T-helper 22 cell (primary cell): Measurements from ENCODE around the gene POMGNT2.

Experiments
- DNase-seq: peaks from one replicate; pipeline ENCODE4 v3.0.0-alpha.2; 2020; ENCODE audit warnings: low read depth

POMGNT2 gene

GRCh38 chr3:43102773-43103480 lies 3.0 kb downstream of the POMGNT2 start:
- no peak for DNase-seq

GRCh38 chr3:43098761-43099160 lies 7.1 kb downstream of the POMGNT2 start:
- no peak for DNase-seq

- DNase-seq: no peak
Observed at GRCh38 chr3:43097400-43098080, 8.3 kb downstream of the POMGNT2 start.

GRCh38 chr3:43096761-43097160 lies 9.1 kb downstream of the POMGNT2 start:
- DNase-seq: no peak

- no peak for DNase-seq
Observed at GRCh38 chr3:43095370-43095769, 10.5 kb downstream of the POMGNT2 start.

GRCh38 chr3:43094851-43095250 lies 11.0 kb downstream of the POMGNT2 start:
- no peak for DNase-seq

GRCh38 chr3:43094381-43094780 lies 11.5 kb downstream of the POMGNT2 start:
- DNase-seq: no peak

GRCh38 chr3:43093974-43094373 lies 11.9 kb downstream of the POMGNT2 start:
- no peak for DNase-seq

GRCh38 chr3:43093006-43093405 lies 12.9 kb downstream of the POMGNT2 start:
- DNase-seq: no peak

- DNase-seq: no peak
Observed at GRCh38 chr3:43091481-43091880, 14.4 kb downstream of the POMGNT2 start.

GRCh38 chr3:43090238-43090637 lies 15.6 kb downstream of the POMGNT2 start:
- DNase-seq: no peak

- no peak for DNase-seq
Observed at GRCh38 chr3:43089081-43089480, 16.8 kb downstream of the POMGNT2 start.

GRCh38 chr3:43087249-43087776 lies 18.6 kb downstream of the POMGNT2 start:
- no peak for DNase-seq

- DNase-seq: no peak
Observed at GRCh38 chr3:43086460-43087165, 19.3 kb downstream of the POMGNT2 start.

GRCh38 chr3:43082457-43082856 lies 23.4 kb downstream of the POMGNT2 start:
- DNase-seq: no peak

- no peak for DNase-seq
Observed at GRCh38 chr3:43081796-43082195, 24.1 kb downstream of the POMGNT2 start.

- no peak for DNase-seq
Observed at GRCh38 chr3:43080726-43081568, 24.9 kb downstream of the POMGNT2 start.

GRCh38 chr3:43079536-43080332 lies 26.1 kb downstream of the POMGNT2 start:
- no peak for DNase-seq

GRCh38 chr3:43077707-43078106 lies 28.2 kb downstream of the POMGNT2 start:
- no peak for DNase-seq

GRCh38 chr3:43077261-43077660 lies 28.6 kb downstream of the POMGNT2 start:
- no peak for DNase-seq

- DNase-seq: no peak
Observed at GRCh38 chr3:43076857-43077256, 29.0 kb downstream of the POMGNT2 start.
